ENCODE measurements around the gene TGFBR1. TPM values are rescaled to one million over a fixed set of nuclear protein-coding genes. Genes with fewer than 3 reads are reported as not detected.

The TGFBR1 gene
- total and polyA plus RNA-seq, 10 donors: 8.9 to 60.8 (median 45.4) TPM

- Histone ChIP-seq H3K9me3 (no peaks in the 10 kb centered on the region), H3K4me3 (no peak overlapping the region), H3K36me3 (peaks cover 0 to 64% (median 30%) of the 10 kb centered on the region in 6 donors), H3K4me1 (peaks cover 27 to 76% (median 51%) of the 10 kb centered on the region in 6 donors), H3K27ac (peak overlapping the region in 4 of 8 donors; percentile 4 to 75 (median 52)), H3K27me3 (replicated peaks in 1 of 7) (no peaks in the 10 kb centered on the region)
- no peak for DNase-seq
- WGBS, 5 donors: 81 to 87% (median 86%) methylated on average over 8 of the region's 8 CpGs
- intact Hi-C loops (cut with DNase I; ENCODE audit: low total_unique reads): no loop called here
- TF ChIP-seq POLR2A (IDR thresholded peaks at IDR 0.05) (no peak), CTCF (IDR thresholded peaks at IDR 0.05 in 8 of 11, conservative IDR thresholded peaks at IDR 0.05 in 3 of 11) (no peak), POLR2AphosphoS5 (IDR thresholded peaks at IDR 0.05) (no peak)
These were observed 33.7 kb downstream of the TGFBR1 start for GRCh38 chr9:99138424-99139284.

- intact Hi-C loops (cut with DNase I; ENCODE audit: low total_unique reads): loop anchor here (2.0 to 10.0 kb wide), 2 partner anchors 141 to 295 kb away; no protein-coding TSS in a partner anchor
- no peak for TF ChIP-seq POLR2AphosphoS5 (IDR thresholded peaks at IDR 0.05)
- TF ChIP-seq CTCF (IDR thresholded peaks at IDR 0.05 in 8 of 11, conservative IDR thresholded peaks at IDR 0.05 in 3 of 11): no peak
- no peak for TF ChIP-seq POLR2A (IDR thresholded peaks at IDR 0.05)
- no peak overlapping the region for H3K4me3 ChIP-seq
- WGBS, 5 donors: 94 to 97% (median 95%) methylated on average over 5 of the region's 5 CpGs
- peaks cover 0 to 76% (median 41%) of the 10 kb centered on the region in 6 donors for H3K36me3 ChIP-seq
- peaks cover 25 to 63% (median 40%) of the 10 kb centered on the region in 6 donors for H3K4me1 ChIP-seq
- H3K27me3 ChIP-seq (replicated peaks in 1 of 7): no peaks in the 10 kb centered on the region
- no peak overlapping the region for H3K27ac ChIP-seq
- DNase-seq: no peak
- no peaks in the 10 kb centered on the region for H3K9me3 ChIP-seq
These were observed 35.0 kb downstream of the TGFBR1 start for GRCh38 chr9:99139868-99140267.

- Histone ChIP-seq H3K27me3 (replicated peaks in 1 of 7) (no peaks in the 10 kb centered on the region), H3K4me1 (peaks cover 19 to 54% (median 32%) of the 10 kb centered on the region in 6 donors), H3K27ac (no peak overlapping the region), H3K4me3 (no peak overlapping the region), H3K36me3 (peaks cover 0 to 86% (median 50%) of the 10 kb centered on the region in 6 donors), H3K9me3 (no peaks in the 10 kb centered on the region)
- intact Hi-C loops (cut with DNase I; ENCODE audit: low total_unique reads): loop anchor here (2.0 to 10.0 kb wide), 2 partner anchors 142 to 296 kb away; no protein-coding TSS in a partner anchor
- 74 to 84% (median 78%) methylated on average over 2 of the region's 2 CpGs for WGBS, 5 donors
- TF ChIP-seq CTCF (IDR thresholded peaks at IDR 0.05 in 8 of 11, conservative IDR thresholded peaks at IDR 0.05 in 3 of 11) (peak; percentile 54 to 88 (median 79)), POLR2AphosphoS5 (IDR thresholded peaks at IDR 0.05) (peak in 1 of 3 donors; percentile 22), POLR2A (IDR thresholded peaks at IDR 0.05) (no peak)
- no peak for DNase-seq
These were observed 35.9 kb downstream of the TGFBR1 start for GRCh38 chr9:99140685-99141314.
